Measurements from ENCODE around the gene CMIP. TPM values are rescaled to one million over a fixed set of nuclear protein-coding genes. Genes with fewer than 3 reads are reported as not detected.
A peak's percentile ranks its signal among the peaks of the same experiment; 100 is the strongest.

Gene CMIP
- total RNA-seq, 5 donors from 2014 or later (not counting 1 experiment from before 2014, with no cell fraction given), result 39.8 to 55.9 (median 42.6) TPM

DNA sequence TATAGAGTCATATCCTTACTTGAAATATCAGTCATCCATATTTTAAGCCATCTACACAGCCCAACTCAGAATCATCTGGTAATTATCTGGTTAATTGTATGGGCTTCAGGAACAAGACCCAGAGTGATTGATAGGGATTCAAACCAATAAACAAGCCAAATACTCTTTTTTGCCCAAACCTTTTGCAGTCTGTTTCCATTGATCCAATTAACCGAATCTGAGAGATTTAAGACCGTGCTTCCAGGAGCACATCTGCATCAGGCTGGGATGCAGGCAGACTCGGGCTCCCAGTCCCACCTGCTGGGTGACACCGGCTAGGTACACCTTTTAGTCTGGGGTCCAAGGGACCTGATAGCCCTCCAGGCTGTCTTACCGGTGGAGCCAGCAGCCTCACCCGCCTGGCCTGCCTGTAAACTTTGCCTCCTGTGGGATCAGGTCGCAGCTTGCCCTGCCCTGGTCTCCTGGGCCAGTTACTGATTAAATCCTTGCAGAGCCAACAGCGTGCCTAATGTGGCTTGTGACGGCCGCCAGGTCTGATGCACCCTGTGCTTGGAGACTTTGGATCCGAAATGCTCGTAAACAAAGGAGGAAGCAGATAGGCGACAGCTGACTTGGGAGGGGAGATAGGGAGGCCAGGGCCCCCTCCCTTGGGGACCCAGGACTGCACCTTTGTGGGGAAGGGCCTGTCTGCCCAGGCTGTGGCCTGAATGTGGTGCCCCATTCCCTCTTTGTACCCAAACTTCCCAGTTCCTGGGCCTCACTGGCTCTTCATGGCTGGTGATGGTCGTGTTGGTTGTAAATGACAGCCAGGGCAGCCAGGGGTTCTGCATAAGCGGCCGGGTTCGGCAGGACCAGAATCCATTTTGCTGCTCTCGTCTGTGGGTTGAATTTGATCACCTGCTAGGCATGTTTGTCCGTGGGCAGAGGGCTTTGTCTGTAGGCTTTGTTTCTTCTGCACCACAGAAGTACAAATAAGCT is 3.8 kb downstream of the CMIP start:
- CTCF ChIA-PET, result no interaction called here
- Mint-ChIP-seq H3K4me3 (peak overlapping the region; percentile 14 to 97 (median 54)), H3K4me1 (peaks cover 74 to 78% (median 76%) of the 10 kb centered on the region in 3 donors), H3K36me3 (peaks cover 15% of the 10 kb centered on the region), H3K27me3 (no peaks in the 10 kb centered on the region), H3K27ac (peak overlapping the region; percentile 80 to 86), H3K9me3 (peaks cover 3 to 10% (median 4%) of the 10 kb centered on the region in 3 donors)
- ATAC-seq (replicated peaks in 1 of 4) (no peak), DNase-seq (no peak)
- Histone ChIP-seq H3K27ac (ENCODE audit: low read length) (no peak overlapping the region), H3K27me3 (replicated peaks in 1 of 2; ENCODE audit: control insufficient read depth in 2 of 2, extremely low read depth in 1 of 2, insufficient read depth in 2 of 2, low read length in 1 of 2) (no peaks in the 10 kb centered on the region), H3K4me1 (ENCODE audit: control insufficient read depth in 1 of 2, extremely low read depth in 1 of 2, insufficient read depth in 2 of 2, low read length in 2 of 2) (peaks cover 26 to 71% of the 10 kb centered on the region in 2 experiments), H3K9me3 (no peaks in the 10 kb centered on the region), H3K36me3 (ENCODE audit: control insufficient read depth in 2 of 2, extremely low read depth in 1 of 2, insufficient read depth in 1 of 2, low read length in 1 of 2) (peaks cover 0 to 4% of the 10 kb centered on the region in 2 donors), H3K4me3 (ENCODE audit: control insufficient read depth in 1 of 2, extremely low read depth in 1 of 2, low read length in 1 of 2) (no peak overlapping the region)
- POLR2A ChIA-PET, result interaction anchor here in 1 of 2 donors (0.8 kb wide), 1 partner anchor 74 kb away, joined by 7 read pairs; no protein-coding TSS in a partner anchor
- 78% methylated on average over 14 of the region's 19 CpGs for whole genome bisulfite sequencing (ENCODE audit: insufficient coverage)

DNA sequence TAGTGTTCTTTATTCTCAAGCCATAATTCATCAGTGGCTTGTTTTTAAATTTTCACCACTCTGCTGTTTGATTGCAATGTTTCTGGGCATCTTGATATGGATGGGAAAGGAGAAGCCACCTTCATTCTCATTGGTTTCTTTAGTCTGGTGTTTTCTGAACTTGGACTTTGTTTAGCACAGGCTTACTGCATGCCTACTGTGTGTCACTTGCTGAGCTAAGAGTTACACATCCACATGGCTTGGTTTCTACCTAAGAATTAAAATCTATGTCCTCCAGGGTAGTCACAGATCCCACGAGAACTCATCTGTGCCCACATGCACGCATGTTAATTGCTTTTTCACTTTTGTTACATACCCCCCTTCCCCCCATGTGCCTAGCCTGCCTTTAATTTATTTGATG is 4.6 kb downstream of the CMIP start:
- no peak overlapping the region for H3K27ac ChIP-seq (ENCODE audit: low read length)
- Mint-ChIP-seq H3K4me1 (peaks cover 80 to 81% (median 80%) of the 10 kb centered on the region in 3 donors), H3K27me3 (no peaks in the 10 kb centered on the region), H3K4me3 (peak overlapping the region in 1 of 3 donors; percentile 97), H3K36me3 (peaks cover 15% of the 10 kb centered on the region), H3K9me3 (peaks cover 3 to 10% (median 4%) of the 10 kb centered on the region in 3 donors), H3K27ac (peak overlapping the region; percentile 80 to 86)
- H3K9me3 ChIP-seq, result no peaks in the 10 kb centered on the region
- no peak overlapping the region for H3K4me3 ChIP-seq (ENCODE audit: control insufficient read depth in 1 of 2, extremely low read depth in 1 of 2, low read length in 1 of 2)
- peaks cover 26 to 68% of the 10 kb centered on the region in 2 experiments for H3K4me1 ChIP-seq (ENCODE audit: control insufficient read depth in 1 of 2, extremely low read depth in 1 of 2, insufficient read depth in 2 of 2, low read length in 2 of 2)
- DNase-seq (no peak), ATAC-seq (replicated peaks in 1 of 4) (no peak)
- ChIA-PET CTCF (no interaction called here), POLR2A (interaction anchor here in 1 of 2 donors (0.8 kb wide), 1 partner anchor 74 kb away, joined by 7 read pairs; no protein-coding TSS in a partner anchor)
- WGBS (ENCODE audit: insufficient coverage), result no CpG with 5 or more reads among the region's 2 CpGs
- no peaks in the 10 kb centered on the region for H3K27me3 ChIP-seq (replicated peaks in 1 of 2; ENCODE audit: control insufficient read depth in 2 of 2, extremely low read depth in 1 of 2, insufficient read depth in 2 of 2, low read length in 1 of 2)
- H3K36me3 ChIP-seq (ENCODE audit: control insufficient read depth in 2 of 2, extremely low read depth in 1 of 2, insufficient read depth in 1 of 2, low read length in 1 of 2), result peaks cover 0 to 4% of the 10 kb centered on the region in 2 donors

DNA sequence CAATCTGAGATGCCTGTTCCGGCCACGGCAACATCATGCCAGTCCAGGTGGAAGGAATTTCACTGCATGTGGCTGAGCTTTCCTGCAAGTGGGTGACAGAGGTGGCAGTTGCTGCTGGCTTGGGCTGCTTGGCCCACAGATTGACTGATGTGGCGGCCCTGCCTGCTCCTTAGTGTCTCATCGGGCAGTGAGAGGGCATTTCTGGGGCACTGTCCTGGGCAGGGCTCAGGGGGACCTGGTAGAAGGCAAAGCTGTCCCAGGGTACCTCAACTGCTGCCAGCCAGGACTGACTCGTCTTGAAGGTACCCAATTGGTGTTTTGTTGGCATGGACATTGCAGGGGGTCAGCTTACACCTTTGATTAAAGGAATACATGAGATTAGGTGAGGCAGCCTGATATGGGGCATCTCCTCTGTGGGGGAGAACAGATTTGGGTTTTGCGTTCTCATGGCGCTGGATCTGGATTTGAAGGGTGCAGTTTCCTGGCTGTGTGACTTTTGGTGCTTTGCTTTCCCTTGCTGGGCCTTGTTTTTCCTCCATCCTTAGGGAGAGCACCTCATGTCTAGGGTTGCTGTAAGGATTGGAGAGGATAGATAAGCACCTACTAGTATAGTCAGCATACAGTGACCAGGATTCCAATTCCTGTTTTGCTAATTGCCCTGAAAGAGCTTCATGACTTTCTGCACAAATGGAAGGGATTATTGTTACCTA is 5.4 kb downstream of the CMIP start:
- peaks cover 0 to 4% of the 10 kb centered on the region in 2 donors for H3K36me3 ChIP-seq (ENCODE audit: control insufficient read depth in 2 of 2, extremely low read depth in 1 of 2, insufficient read depth in 1 of 2, low read length in 1 of 2)
- H3K36me3 Mint-ChIP-seq, result peaks cover 15% of the 10 kb centered on the region
- ATAC-seq (replicated peaks in 1 of 4) (no peak), DNase-seq (no peak)
- H3K9me3 ChIP-seq, result no peaks in the 10 kb centered on the region
- peaks cover 86 to 89% (median 87%) of the 10 kb centered on the region in 3 donors for H3K4me1 Mint-ChIP-seq
- H3K4me3 ChIP-seq (ENCODE audit: control insufficient read depth in 1 of 2, extremely low read depth in 1 of 2, low read length in 1 of 2), result no peak overlapping the region
- H3K4me3 Mint-ChIP-seq, result peak overlapping the region in 1 of 3 donors; percentile 9
- H3K27ac ChIP-seq (ENCODE audit: low read length), result no peak overlapping the region
- 93% methylated on average over 5 of the region's 7 CpGs for WGBS (ENCODE audit: insufficient coverage)
- H3K27me3 ChIP-seq (replicated peaks in 1 of 2; ENCODE audit: control insufficient read depth in 2 of 2, extremely low read depth in 1 of 2, insufficient read depth in 2 of 2, low read length in 1 of 2), result no peaks in the 10 kb centered on the region
- peak overlapping the region; percentile 56 to 89 for H3K27ac Mint-ChIP-seq
- ChIA-PET CTCF (no interaction called here), POLR2A (no interaction called here)
- H3K4me1 ChIP-seq (ENCODE audit: control insufficient read depth in 1 of 2, extremely low read depth in 1 of 2, insufficient read depth in 2 of 2, low read length in 2 of 2), result peaks cover 26 to 68% of the 10 kb centered on the region in 2 experiments
- no peaks in the 10 kb centered on the region for H3K27me3 Mint-ChIP-seq
- H3K9me3 Mint-ChIP-seq, result peaks cover 3 to 10% (median 4%) of the 10 kb centered on the region in 3 donors

DNA sequence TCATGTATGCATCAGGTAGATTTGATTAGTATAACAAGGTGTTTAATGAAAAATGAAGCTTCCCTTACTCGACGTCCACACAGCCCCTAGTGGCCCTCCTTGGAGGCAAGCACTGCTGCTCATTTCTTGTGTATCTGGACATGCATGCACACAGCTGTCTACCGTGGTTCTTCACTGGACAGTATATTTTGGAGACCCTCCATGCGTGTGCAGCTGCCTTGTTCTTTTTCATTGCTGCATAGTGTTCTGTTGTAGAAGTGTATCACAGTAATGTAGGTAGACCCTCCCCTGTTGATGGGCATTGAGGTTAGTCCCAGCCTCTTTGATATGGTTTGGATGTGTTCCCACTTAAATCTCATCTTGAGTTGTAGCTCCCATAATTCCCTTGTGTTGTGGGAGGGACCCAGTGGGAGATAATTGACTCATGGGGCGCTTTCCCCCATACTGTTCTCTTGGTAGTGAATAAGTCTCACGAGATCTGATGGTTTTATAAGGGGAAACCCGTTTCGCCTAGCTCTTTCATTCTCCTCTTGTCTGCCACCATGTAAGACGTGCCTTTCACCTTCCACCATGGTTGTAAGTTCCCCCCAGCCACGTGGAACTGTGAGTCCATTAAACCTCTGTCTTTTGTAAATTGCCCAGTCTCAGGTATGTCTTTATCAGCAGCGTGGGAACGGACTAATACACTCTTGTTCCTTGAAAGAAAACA is 6.3 kb downstream of the CMIP start:
- H3K27ac Mint-ChIP-seq, result peak overlapping the region; percentile 84 to 89
- no peak overlapping the region for H3K27ac ChIP-seq (ENCODE audit: low read length)
- POLR2A ChIA-PET, result interaction anchor here in 1 of 2 donors (1.1 kb wide), 1 partner anchor 11 kb away, joined by 3 read pairs; no protein-coding TSS in a partner anchor

DNA sequence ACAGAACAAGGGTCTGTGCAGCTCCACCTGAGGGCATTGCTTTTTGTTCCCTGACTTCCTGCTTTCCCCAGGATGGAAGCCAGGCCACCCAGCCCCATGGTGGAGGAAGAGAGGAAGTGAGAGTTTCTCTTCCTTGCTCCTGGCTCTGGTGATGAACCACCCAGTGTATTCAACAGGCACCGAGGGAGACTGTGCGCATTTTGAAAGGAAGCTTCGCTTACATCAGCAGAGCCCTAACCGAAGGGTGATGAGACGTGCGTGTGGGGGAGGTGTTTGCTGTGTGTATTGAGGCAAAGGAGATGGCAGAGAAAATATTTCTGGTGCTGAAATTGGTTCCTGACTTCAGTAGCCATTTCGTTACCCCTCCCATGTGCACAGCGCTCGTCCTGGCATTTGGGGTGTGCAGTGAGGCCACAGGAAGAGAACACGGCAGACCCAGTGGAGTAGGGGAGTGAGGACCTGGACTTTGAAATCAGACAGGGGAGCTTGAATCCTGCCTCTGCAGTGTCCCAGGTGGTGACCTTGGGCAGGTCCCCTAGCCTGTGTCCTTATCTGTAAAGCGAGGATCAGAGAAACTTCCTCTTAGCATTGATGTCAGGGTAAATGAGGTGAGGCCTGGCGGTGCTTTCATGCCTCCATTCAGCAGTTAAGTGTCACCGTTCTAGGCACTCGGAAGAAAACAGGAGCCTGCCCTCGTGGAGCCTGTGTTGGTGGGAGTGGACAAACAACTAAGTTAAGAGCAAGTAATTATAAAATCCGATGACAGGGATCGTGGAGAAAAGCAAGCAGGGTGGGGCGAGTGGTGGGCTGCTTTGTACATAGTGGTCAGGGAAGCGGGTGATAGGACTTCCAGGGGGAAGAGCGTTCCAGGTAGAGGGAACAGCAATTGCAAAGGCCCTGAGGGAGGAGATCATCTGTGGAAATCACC is 7.4 kb downstream of the CMIP start:
- peaks cover 0 to 14% of the 10 kb centered on the region in 2 donors for H3K36me3 ChIP-seq (ENCODE audit: control insufficient read depth in 2 of 2, extremely low read depth in 1 of 2, insufficient read depth in 1 of 2, low read length in 1 of 2)
- Mint-ChIP-seq H3K36me3 (peaks cover 26% of the 10 kb centered on the region), H3K4me3 (peak overlapping the region; percentile 41 to 73 (median 51)), H3K27me3 (no peaks in the 10 kb centered on the region), H3K27ac (peak overlapping the region; percentile 84 to 89), H3K4me1 (peaks cover 84 to 87% (median 85%) of the 10 kb centered on the region in 3 donors), H3K9me3 (peaks cover 3 to 10% (median 4%) of the 10 kb centered on the region in 3 donors)
- no peaks in the 10 kb centered on the region for H3K9me3 ChIP-seq
- ATAC-seq (replicated peaks in 1 of 4) (peak; percentile 69 to 92 (median 74)), DNase-seq (peak in 33 of 35 experiments; percentile 29 to 75 (median 56))
- peak overlapping the region in 1 of 2 donors; percentile 44 for H3K4me3 ChIP-seq (ENCODE audit: control insufficient read depth in 1 of 2, extremely low read depth in 1 of 2, low read length in 1 of 2)
- H3K27ac ChIP-seq (ENCODE audit: low read length), result peak overlapping the region; percentile 44
- POLR2A ChIA-PET, result interaction anchor here (0.6 to 1.1 kb wide), 7 partner anchors 10 to 370 kb away, joined by 3 to 10 read pairs (median 7); no protein-coding TSS in a partner anchor
- WGBS (ENCODE audit: insufficient coverage), result 54% methylated on average over 15 of the region's 20 CpGs
- peaks cover 26 to 54% of the 10 kb centered on the region in 2 experiments for H3K4me1 ChIP-seq (ENCODE audit: control insufficient read depth in 1 of 2, extremely low read depth in 1 of 2, insufficient read depth in 2 of 2, low read length in 2 of 2)
- H3K27me3 ChIP-seq (replicated peaks in 1 of 2; ENCODE audit: control insufficient read depth in 2 of 2, extremely low read depth in 1 of 2, insufficient read depth in 2 of 2, low read length in 1 of 2), result no peaks in the 10 kb centered on the region
- CTCF ChIA-PET, result interaction anchor here (1.0 to 1.3 kb wide), 2 partner anchors 18 to 165 kb away, joined by 4 read pairs; no protein-coding TSS in a partner anchor

More for the DNA sequence above, 6.3 kb downstream of the CMIP start:
- no peak for DNase-seq
- Histone ChIP-seq H3K4me3 (ENCODE audit: control insufficient read depth in 1 of 2, extremely low read depth in 1 of 2, low read length in 1 of 2) (no peak overlapping the region), H3K27me3 (replicated peaks in 1 of 2; ENCODE audit: control insufficient read depth in 2 of 2, extremely low read depth in 1 of 2, insufficient read depth in 2 of 2, low read length in 1 of 2) (no peaks in the 10 kb centered on the region), H3K9me3 (no peaks in the 10 kb centered on the region), H3K36me3 (ENCODE audit: control insufficient read depth in 2 of 2, extremely low read depth in 1 of 2, insufficient read depth in 1 of 2, low read length in 1 of 2) (peaks cover 0 to 4% of the 10 kb centered on the region in 2 donors), H3K4me1 (ENCODE audit: control insufficient read depth in 1 of 2, extremely low read depth in 1 of 2, insufficient read depth in 2 of 2, low read length in 2 of 2) (peaks cover 26 to 63% of the 10 kb centered on the region in 2 experiments)
- Mint-ChIP-seq H3K27me3 (no peaks in the 10 kb centered on the region), H3K4me1 (peaks cover 88 to 95% (median 90%) of the 10 kb centered on the region in 3 donors), H3K9me3 (peaks cover 3 to 10% (median 4%) of the 10 kb centered on the region in 3 donors), H3K4me3 (peak overlapping the region in 1 of 3 donors; percentile 73), H3K36me3 (peaks cover 18% of the 10 kb centered on the region)
- CTCF ChIA-PET, result interaction anchor here (0.6 to 1.3 kb wide), 3 partner anchors 19 to 166 kb away, joined by 3 to 4 read pairs (median 4); no protein-coding TSS in a partner anchor
- WGBS (ENCODE audit: insufficient coverage), result 100% methylated on average over 3 of the region's 12 CpGs
- ATAC-seq (replicated peaks in 1 of 4), result no peak

Data from T-cell (primary cell).